Activated T-helper 9 cell treated with anti-CD3 and anti-CD28 coated beads, Interleukin-2, amount 50 U/mL, for 16 hours (primary cell): Measurements from ENCODE around the gene BCLAF3.

ENCODE experiments used
- DNase-seq: peaks from one replicate; pipeline ENCODE4 v3.0.0-alpha.2; 2020; ENCODE audit warnings: low read depth

BCLAF3 gene

DNA sequence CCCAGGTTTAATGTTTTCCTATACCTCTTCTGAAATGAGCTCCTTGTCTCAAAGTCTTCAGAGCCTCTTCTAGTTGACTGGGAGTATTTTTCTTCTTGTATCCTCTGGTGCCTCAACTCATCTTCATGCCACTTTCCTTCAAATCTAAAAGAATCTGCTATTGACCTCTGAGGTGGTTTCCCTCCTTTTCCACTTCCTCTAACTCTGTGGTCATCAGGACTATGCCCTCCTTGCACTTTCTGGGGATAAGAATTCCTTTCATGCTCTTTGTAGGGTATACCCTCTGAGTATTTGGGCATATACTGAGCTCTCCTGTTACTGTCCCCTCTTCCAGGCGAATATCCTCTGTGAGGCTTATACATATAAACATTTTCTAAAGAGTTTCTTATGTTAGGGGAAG, 24.8 kb downstream of the BCLAF3 start:
- DNase-seq: no peak

DNA sequence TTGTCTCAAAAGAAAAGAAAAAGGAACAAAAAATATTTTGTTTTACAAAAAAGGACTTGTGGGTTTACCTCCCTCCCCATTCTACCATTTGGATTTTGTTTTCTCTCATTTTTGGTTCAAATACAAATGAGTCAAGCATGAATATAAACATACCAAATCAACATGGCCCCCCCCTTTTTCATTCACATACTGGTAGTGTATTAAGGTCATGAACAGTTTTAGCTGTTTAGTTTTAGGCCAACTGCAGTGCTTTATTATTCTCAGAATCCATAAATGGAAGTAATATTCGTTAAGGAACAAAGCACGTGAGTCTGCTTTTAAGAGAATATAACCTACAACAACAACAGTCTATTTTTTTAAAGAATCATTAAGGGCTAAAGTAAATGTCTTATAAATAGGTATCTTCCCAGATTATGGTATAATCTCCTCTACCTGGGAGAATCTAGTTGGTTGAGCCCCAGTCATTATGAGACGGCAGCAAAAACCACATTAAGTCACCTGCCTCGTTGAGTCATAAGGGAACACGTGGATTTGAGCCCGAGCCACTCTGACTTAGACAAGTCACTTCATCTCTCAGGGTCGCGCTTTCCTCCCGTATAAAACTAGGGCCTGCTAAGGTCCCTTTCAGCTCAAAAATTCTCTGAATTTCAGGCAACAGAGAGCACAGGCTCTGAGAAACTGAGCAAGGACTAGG, 26.7 kb downstream of the BCLAF3 start:
- DNase-seq: peak; percentile 3

DNA sequence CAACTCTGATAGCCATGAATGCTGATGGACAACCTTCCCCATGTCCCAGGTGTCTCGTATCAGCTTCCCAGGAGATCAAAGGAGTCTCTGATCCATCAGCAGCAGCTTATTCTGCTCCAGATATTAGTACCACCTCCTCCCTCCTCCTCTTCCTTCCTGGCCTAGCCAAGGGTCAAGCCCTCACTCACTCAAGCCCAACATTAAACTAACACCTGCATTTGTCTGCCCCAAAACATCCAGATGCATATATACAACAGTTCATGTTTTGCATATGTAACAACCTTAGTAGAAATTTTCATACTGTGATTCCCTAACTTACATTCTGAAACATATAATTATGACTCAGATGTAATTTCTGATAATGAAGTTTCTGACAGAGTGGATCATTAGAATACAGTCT, 29.9 kb downstream of the BCLAF3 start:
- DNase-seq: no peak

DNA sequence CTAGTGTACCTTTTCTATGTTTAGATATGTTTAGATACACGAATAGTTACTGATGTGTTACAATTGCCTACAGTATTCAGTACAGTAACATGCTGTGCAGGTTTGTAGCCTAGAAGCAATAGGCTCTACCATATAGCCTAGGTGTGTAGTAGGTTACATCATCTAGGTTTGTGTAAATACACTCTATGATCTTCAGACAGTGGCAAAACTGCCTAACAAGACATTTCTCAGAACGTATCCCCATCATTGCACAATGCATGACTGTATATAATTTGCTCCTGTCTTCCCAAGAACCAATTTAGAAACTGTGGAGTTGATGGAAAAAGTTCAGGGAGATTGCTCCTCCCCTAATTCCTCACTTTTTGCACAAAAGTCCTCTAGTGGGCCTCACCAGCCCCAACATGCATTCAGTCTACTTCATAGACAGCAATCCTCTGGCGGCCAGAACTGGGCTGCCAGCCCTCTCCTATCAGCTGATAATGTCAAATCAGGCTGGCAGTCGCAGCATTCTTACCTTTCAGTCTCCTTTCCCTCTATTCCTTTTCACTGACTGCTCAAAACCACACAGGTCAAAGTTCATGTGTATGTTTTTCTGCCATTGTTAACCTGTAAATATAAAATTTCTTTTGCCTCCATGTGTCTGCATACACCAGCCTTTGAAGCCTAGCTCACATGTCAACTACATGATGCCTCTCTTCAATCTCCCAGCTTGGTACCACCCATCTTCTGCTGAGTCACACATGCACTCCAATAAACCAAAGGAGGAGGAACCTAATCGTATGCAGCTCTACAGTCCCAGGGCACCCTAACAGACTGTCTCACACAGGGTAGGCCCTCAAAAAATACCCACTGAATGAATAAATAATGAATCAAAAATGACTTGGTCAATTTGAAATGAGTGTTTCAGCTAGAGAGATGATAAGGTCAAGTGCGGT, 32.0 kb downstream of the BCLAF3 start:
- DNase-seq: no peak

DNA sequence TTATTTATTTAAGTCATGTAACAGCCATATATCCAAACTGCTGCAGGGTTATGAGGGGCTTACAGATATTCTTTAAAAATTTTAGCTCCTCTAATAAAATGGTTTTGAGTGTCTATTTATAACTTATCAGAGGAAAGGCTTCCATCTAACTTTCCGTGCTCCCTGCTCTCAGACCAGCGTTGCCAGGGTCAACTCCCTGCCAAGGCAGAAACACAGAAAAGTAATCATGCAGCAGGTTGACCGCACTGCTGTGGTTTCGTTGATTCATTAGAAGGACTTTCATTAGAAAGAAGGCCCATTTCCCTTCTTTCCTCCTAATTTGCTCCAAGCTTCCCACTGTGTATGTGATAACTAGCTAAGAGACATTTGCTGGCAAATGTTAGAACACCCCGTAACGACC, 33.9 kb downstream of the BCLAF3 start:
- no peak for DNase-seq

DNA sequence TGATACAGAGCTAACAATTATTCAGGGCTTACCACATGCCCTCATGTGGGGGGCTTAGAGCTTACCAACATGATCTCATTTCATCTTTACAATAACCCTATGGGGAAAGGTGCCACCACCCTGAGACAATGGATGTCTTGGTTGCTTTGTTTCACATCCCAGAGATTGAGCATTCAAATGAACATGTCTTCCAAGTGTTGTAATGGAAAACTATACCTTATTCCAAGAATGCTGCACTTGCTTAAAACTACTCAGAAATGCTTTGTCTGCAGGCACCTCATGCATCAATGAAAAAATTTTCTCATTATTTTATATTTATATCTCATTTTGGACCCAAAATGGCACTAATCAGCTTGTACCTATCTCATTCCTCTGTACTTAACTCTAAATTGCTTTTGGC, 34.6 kb downstream of the BCLAF3 start:
- no peak for DNase-seq

DNA sequence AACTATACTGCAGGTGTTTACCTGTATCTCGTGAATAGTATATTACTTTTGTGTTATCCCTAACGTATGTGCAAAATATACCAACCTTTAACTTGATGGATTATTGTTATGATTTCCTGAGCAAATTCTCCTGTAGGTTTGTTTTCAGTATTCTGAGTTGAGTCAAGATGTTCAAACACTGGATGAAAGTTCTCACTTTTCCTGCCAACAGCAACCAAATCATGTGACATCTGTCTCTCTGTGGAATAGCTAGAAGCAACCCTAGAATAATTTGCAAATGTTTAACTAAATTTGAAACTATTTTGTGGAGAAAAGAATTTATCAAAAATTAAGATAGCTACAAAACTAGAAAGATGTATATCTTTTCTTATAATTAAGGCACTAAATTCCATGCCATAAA, 35.6 kb downstream of the BCLAF3 start:
- DNase-seq: no peak

DNA sequence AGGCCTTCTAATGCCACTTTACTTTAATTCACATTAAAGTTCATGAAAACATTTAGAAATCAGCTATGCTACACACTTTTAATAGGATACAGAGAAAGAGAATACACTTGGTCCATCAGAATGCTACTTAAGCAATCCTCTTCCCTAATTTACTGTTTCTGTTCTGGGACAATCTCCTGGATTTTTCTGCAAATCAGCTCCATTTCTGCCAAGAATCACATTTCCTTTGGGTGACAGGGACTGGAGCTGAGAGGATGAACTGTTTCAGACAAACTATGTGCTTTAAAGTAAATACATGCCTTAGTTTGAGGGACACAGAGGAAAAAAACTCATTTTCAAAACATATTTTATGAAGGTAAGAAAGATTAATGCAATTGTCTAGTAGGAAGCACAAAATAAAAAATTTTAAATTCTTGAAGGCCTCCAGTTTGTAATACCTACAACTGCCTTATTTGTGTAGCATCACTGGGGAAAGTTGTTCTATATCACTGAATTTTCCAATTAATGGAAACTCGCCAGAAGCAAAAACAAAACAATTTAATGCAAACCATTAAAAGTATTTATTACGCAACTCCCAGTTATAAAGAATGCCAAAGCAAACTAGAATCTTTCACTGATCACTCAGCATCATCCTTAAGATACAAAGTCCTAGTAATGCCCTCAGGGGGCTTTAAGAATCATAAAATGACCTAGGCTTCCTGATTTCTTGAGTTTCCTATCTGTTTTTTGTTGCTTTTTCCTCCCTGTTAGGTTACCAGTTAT, 36.3 kb downstream of the BCLAF3 start:
- DNase-seq: no peak

DNA sequence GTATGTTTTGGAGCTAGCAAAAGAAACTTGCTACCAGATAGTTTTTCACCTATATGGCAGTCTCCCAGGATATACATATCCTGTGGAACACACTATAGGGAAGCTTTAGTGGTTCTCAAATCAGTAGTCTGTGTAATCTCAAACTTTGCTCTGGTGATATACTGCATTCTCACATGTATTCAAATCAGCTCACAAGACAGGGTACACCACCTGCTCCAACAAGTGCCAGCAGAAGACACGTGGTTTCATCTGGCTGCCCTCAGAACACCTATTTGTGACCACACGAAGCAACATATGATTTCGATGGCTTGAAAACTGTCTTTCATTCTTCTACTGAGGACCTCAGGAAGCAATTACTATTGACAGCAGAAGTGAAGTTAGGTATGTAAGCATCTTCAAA, 37.7 kb downstream of the BCLAF3 start:
- DNase-seq: no peak

DNA sequence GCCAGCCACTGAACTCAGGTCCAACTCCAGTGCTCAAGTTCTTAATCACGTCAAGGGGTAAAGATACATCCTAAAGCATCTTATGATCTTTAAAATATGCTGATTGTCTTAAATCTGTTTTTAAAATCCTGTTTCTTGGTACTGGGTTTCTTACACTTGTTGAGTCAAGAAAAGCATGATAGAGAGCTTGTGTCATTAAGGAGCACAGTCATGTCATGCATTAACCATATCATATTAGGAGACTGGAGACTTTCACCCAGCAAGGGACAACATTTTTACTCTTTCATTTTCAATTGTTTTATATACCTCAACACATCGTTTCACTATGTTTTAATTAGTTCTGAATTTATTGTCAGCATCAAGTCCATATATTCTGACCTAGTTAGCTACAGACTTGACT, 41.5 kb downstream of the BCLAF3 start:
- no peak for DNase-seq

DNA sequence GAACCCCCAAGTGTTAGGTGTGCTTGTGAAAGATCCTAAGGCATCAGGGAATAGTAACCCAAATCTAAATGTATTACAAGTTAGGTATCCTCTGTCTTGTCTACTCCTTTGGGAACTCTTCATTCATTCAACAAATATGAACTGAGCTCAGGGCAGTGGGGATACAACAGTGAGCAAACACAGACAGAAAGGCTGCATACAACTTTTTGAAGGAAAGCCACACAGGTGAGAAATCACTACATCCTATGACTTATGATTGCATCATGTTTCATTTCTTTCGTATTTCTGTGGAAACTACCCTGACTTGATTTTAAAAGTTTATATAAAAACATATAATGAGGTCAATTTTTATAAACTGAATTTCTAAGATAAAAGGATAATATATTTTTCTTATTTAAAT, 43.2 kb downstream of the BCLAF3 start:
- no peak for DNase-seq
